MM.1S (cell line): ENCODE results near the gene ELN.

Experiments
- DNase-seq: peaks from one replicate; pipeline ENCODE4 v3.0.0-alpha.2; 2015
- H2AFZ ChIP-seq: fragments of 300-600 bp; sonication (generic); 2 replicates; pipeline ENCODE4 v1.6.0; 2016; ENCODE audit warnings: antibody characterized with exemption, low read length
- H3F3A ChIP-seq: fragments of 300-600 bp; sonication (generic); 2 replicates; pipeline ENCODE4 v1.6.1; 2016; ENCODE audit warnings: mild to moderate bottlenecking, antibody characterized with exemption, low read length, moderate library complexity, mixed read lengths; ENCODE audit not compliant: insufficient read depth
- H3K27ac ChIP-seq: fragments of 300-600 bp; sonication (generic); 2 replicates; pipeline ENCODE4 v1.5.1; 2016; ENCODE audit warnings: mild to moderate bottlenecking, low read length
- H3K27me3 ChIP-seq: fragments of 300-600 bp; sonication (generic); replicated peaks from 2 replicates; pipeline ENCODE4 v1.6.0; 2016; ENCODE audit warnings: low read length; ENCODE audit not compliant: insufficient read depth
- H3K36me3 ChIP-seq: fragments of 300-600 bp; sonication (generic); replicated peaks from 2 replicates; pipeline ENCODE4 v1.6.1; 2016; ENCODE audit warnings: mild to moderate bottlenecking, low read length, mixed read lengths; ENCODE audit not compliant: insufficient read depth
- H3K4me1 ChIP-seq: fragments of 300-600 bp; sonication (generic); 2 replicates; pipeline ENCODE4 v1.6.1; 2016; ENCODE audit warnings: low read length, mixed read lengths
- H3K4me2 ChIP-seq: fragments of 300-600 bp; sonication (generic); 2 replicates; pipeline ENCODE4 v1.6.0; 2016; ENCODE audit warnings: low read depth, low read length
- H3K4me3 ChIP-seq: fragments of 300-600 bp; sonication (generic); 2 replicates; pipeline ENCODE4 v1.5.1; 2016; ENCODE audit warnings: low read length, mixed read lengths
- H3K79me2 ChIP-seq: fragments of 300-600 bp; sonication (generic); 2 replicates; pipeline ENCODE4 v1.6.1; 2016; ENCODE audit warnings: mixed run types, low read length, mixed read lengths
- H3K9ac ChIP-seq: fragments of 300-600 bp; sonication (generic); 2 replicates; pipeline ENCODE4 v1.6.1; 2016; ENCODE audit warnings: low read length, mixed read lengths
- H3K9me2 ChIP-seq: fragments of 300-600 bp; sonication (generic); replicated peaks from 2 replicates; pipeline ENCODE4 v1.6.1; 2016; ENCODE audit warnings: mild to moderate bottlenecking, low read length, mixed read lengths; ENCODE audit not compliant: insufficient read depth
- H3K9me3 ChIP-seq: fragments of 300-600 bp; sonication (generic); replicated peaks from 2 replicates; pipeline ENCODE4 v1.6.1; 2016; ENCODE audit warnings: mild to moderate bottlenecking, low read length, mixed read lengths; ENCODE audit not compliant: insufficient read depth
- H4K20me1 ChIP-seq: fragments of 300-600 bp; sonication (generic); 2 replicates; pipeline ENCODE4 v1.6.1; 2016; ENCODE audit warnings: mild to moderate bottlenecking, low read length, moderate library complexity, mixed read lengths; ENCODE audit not compliant: insufficient read depth
- EZH2 ChIP-seq: fragments of 300-600 bp; sonication (generic); optimal IDR thresholded peaks from 2 replicates; pipeline ENCODE3; 2017; ENCODE audit warnings: low read depth, mild to moderate bottlenecking, antibody characterized with exemption, low read length, mixed read lengths
- EZH2phosphoT487 ChIP-seq: fragments of 300-600 bp; sonication (generic); IDR thresholded peaks from 2 replicates; pipeline ENCODE4 v1.6.1; 2018; ENCODE audit warnings: antibody characterized with exemption, low read length
- TF ChIP-seq, protein P1 (sequence below): fragments of 300-600 bp; sonication (generic); IDR thresholded peaks from 2 replicates; pipeline ENCODE4 v1.5.1; 2016; ENCODE audit warnings: antibody characterized with exemption, low read length, mixed read lengths

ELN gene

DNA sequence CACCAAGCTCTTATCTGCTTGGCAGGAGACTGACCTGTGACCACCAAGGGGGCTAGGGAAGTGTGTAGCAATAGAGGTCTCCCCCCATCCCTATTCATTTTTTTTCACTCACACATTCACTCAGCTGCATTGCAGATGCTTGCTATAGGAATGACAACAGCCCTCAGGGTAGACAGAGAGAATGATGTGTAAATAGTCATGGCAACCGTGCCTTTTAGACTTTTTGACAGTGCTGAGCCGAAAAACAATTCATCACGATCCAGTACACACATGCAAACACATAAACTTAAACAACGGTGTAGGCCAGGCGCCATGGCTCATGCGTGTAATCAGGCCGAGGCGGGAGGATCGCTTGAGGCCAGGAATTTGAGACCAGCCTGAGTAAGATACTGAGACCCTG lies 7.6 kb upstream of the ELN start:
- no peak overlapping the region for H3K9ac ChIP-seq
- no peak overlapping the region for H3K27ac ChIP-seq
- no peak for DNase-seq
- H3K36me3 ChIP-seq: no peaks in the 10 kb centered on the region
- TF ChIP-seq EZH2phosphoT487 (no peak), EZH2 (no peak)
- TF ChIP-seq, protein P1, sequence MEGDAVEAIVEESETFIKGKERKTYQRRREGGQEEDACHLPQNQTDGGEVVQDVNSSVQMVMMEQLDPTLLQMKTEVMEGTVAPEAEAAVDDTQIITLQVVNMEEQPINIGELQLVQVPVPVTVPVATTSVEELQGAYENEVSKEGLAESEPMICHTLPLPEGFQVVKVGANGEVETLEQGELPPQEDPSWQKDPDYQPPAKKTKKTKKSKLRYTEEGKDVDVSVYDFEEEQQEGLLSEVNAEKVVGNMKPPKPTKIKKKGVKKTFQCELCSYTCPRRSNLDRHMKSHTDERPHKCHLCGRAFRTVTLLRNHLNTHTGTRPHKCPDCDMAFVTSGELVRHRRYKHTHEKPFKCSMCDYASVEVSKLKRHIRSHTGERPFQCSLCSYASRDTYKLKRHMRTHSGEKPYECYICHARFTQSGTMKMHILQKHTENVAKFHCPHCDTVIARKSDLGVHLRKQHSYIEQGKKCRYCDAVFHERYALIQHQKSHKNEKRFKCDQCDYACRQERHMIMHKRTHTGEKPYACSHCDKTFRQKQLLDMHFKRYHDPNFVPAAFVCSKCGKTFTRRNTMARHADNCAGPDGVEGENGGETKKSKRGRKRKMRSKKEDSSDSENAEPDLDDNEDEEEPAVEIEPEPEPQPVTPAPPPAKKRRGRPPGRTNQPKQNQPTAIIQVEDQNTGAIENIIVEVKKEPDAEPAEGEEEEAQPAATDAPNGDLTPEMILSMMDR: no peak
- no peaks in the 10 kb centered on the region for H3F3A ChIP-seq
- H4K20me1 ChIP-seq: no peaks in the 10 kb centered on the region
- no peaks in the 10 kb centered on the region for H3K9me2 ChIP-seq
- no peak overlapping the region for H3K4me2 ChIP-seq
- no peak overlapping the region for H2AFZ ChIP-seq
- H3K4me1 ChIP-seq: no peaks in the 10 kb centered on the region
- H3K9me3 ChIP-seq: no peaks in the 10 kb centered on the region
- no peaks in the 10 kb centered on the region for H3K79me2 ChIP-seq
- peaks cover 50% of the 10 kb centered on the region for H3K27me3 ChIP-seq
- no peak overlapping the region for H3K4me3 ChIP-seq

DNA sequence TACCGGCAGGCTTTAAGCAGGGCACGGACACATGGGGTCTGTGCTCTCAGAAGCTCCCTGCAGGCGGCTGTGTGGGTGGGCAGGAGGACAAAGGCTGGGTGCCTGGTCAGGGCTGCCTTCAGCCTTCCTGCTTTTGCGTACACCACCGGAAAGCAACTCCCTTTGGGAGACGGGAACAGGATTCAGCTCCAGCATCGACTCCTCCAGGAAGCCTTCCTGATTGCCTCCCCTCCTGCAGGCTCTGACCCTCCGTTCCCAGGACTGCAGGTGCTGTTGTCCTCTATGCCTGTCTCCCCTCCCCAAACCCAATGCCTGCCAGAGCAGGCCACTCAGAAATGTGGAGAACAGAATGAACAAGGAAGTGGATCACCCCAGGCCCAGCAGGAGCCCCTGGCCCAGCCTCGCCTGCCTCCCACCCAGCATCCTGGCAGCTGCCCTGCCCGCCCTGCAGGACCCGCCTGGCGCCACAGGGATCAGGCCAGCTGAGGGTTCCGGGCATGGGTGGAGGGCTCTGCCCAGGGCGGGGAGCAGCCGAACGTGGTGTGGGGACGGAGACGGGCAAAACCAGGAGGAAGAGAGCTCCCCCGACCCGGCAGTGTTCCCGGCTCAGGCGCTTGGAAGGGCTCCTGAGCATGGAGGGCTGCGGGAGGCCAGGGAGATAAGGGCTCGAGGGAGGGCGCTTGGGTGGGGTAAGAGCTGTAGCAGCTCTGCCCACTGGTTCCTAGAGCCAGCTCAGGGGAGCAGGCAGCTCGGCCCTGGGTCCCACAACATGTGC lies 6.2 kb upstream of the ELN start:
- no peaks in the 10 kb centered on the region for H4K20me1 ChIP-seq
- H3K4me3 ChIP-seq: no peak overlapping the region
- DNase-seq: no peak
- no peak overlapping the region for H3K4me2 ChIP-seq
- peaks cover 64% of the 10 kb centered on the region for H3K27me3 ChIP-seq
- H3K9me3 ChIP-seq: no peaks in the 10 kb centered on the region
- H3K9me2 ChIP-seq: no peaks in the 10 kb centered on the region
- H3K27ac ChIP-seq: no peak overlapping the region
- TF ChIP-seq, protein P1: no peak
- TF ChIP-seq EZH2 (no peak), EZH2phosphoT487 (no peak)
- H3F3A ChIP-seq: no peaks in the 10 kb centered on the region
- no peak overlapping the region for H2AFZ ChIP-seq
- no peaks in the 10 kb centered on the region for H3K4me1 ChIP-seq
- no peaks in the 10 kb centered on the region for H3K36me3 ChIP-seq
- H3K9ac ChIP-seq: no peak overlapping the region
- H3K79me2 ChIP-seq: no peaks in the 10 kb centered on the region

DNA sequence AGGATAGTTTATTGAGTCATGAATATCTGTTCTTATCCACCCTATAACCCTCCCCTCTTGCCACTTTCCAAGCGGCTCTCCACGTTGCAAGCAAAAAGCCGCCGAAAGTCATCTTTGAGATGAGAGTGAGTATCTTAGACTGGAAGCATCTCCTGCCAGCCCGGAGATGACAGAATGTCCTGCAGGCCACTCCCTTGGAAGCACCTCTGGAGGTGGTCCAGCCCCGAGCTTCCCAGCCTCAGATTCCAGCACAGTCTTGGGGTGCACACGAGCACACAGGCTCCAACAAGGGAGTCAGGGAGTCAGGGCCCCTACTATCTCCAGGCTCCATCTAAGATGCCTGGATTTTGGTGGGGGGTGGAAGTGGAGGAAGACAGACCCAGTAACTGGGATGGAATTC lies 5.5 kb upstream of the ELN start:
- no peaks in the 10 kb centered on the region for H3K36me3 ChIP-seq
- H4K20me1 ChIP-seq: no peaks in the 10 kb centered on the region
- no peaks in the 10 kb centered on the region for H3K9me2 ChIP-seq
- no peak overlapping the region for H3K9ac ChIP-seq
- H3K4me1 ChIP-seq: no peaks in the 10 kb centered on the region
- peaks cover 67% of the 10 kb centered on the region for H3K27me3 ChIP-seq
- H3K4me3 ChIP-seq: no peak overlapping the region
- H3K27ac ChIP-seq: no peak overlapping the region
- no peaks in the 10 kb centered on the region for H3F3A ChIP-seq
- TF ChIP-seq EZH2phosphoT487 (no peak), EZH2 (no peak)
- TF ChIP-seq, protein P1: no peak
- no peaks in the 10 kb centered on the region for H3K79me2 ChIP-seq
- no peaks in the 10 kb centered on the region for H3K9me3 ChIP-seq
- DNase-seq: no peak
- H2AFZ ChIP-seq: no peak overlapping the region
- no peak overlapping the region for H3K4me2 ChIP-seq
